A172 (cell line): ENCODE data around the gene NDUFB8. TPM values are rescaled to one million over a fixed set of nuclear protein-coding genes. Genes with fewer than 3 reads are reported as not detected.
A peak's percentile ranks its signal among the peaks of the same experiment; 100 is the strongest.

Experiments
- DNase-seq: peaks from one replicate; pipeline ENCODE4 v3.0.0-alpha.2; 2015; ENCODE audit warnings: low spot score
- total RNA-seq: library from RNA; depleted of rRNA; stranded (reverse); fragments of >200 nt; shearing (Covaris generic); gene quantifications from 2 replicates; pipeline ENCODE4 v1.2.3, GENCODE V29; 2014

NDUFB8 gene
- total RNA-seq, 1 experiment from 2014 or later: 197 TPM

DNA sequence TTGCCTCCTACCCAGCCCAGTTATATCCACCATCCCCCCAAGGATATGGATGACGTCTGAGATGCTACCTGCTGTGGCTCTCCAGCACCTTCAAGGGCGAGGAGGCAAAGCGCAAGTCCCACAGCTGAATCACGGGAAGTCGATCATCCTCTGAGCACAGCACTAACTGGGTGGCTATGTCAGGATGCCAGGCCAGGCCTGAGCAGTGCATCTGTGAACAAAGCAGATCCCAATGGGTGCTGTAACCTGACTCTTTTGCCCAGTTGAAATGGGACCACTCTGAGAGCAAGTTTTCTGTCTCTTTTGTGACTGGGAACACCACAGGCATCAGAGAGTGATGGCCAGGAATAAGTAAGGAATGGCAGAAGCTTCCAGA lies 22.3 kb downstream of the NDUFB8 start:
- DNase-seq: no peak

DNA sequence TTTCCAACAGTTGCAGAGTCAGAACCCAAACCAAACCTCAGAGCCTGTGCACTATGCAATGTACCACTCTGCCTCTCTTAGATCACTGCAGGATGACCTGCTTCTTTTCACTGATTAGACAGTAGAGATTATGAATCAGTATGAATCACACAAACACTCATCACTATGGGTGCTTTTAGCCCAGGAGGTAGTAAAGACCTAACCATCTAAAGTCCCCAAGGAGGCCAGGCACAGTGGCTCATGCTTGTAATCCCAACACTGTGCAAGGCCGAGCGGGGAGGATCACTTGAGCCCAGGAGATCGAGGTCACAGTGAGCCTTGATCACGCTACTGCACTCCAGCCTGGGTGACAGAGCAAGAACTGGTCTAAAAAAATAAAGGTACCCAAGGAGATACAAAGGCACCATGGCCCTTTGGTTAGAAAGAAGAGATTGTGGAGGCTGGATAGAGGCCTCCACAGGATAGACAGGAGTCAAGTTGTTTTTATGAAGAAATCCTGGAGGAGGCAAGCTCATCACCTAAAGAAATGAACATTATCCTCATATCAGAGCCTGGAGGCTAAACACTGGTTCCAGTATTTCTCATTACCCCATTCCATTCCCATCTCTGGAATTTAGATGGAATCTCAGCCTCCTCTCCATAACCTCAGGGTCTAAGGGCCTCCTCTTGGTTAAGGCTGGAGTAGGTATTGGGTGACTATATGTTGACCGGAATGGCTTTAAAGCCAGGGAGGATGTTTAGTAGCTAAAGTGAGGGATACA lies 22.9 kb downstream of the NDUFB8 start:
- peak; percentile 80 for DNase-seq

DNA sequence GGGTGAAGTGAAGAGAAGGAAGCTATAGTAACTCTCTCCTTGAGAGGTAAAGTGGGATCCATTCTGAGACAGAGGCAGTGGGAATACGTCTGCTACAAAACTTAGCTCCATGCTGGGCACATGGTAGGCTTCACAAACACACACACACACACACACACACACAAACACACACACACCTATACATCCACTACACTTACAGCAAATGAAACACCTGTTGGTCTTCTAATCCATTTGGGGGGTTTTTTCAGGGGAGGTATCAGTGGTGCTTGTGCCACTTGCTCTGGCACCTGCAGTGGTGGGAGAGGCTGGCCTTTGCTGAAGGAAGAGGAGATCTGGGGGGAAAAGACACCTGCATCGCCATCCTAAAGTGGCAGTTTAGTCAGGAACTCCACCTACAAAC lies 24.5 kb downstream of the NDUFB8 start:
- DNase-seq: no peak

DNA sequence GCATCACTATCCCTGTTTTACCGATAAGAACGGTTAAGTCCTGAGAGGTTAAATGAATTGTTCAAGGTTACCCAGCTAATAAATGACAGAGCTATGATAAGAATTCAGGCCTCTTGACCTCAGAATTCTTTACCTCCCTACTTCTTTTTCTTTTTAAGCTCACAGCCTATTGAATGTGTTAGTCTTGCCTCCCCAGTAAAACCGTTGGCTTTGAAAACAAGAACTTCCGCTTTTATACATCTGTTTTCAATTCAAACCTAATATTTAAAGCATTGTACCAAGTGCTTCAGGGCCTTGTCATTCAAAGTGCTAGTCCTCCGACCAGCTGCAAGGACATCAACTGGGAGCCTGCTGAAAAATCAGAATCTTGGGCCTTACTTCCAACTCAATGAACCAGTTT lies 25.6 kb downstream of the NDUFB8 start:
- DNase-seq: peak; percentile 40

DNA sequence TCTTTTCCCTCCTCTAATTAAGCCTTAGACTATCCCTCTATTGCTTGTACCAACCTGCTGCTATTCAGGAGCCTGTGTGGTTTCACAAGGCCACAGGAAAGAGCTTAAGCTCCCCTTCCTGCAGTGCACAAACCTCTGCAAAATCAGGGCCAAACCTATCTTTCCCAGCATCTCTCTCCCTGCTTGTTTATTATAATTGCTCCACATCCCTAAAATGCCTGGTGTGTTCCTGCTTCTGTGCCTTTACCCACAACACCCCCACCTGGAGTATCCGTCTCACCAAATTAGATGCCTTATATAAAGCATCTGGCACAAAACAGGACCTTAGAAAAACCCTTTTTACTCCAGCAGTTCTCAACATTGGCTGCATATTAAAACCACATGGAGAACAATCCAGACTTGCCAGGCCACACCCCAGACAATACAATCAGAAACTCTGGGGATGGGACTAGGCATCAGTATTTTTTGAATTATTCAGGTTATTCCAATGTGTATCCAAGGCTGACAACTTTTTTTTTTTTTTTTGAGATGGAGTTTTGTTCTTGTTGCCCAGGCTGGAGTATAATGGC lies 26.7 kb downstream of the NDUFB8 start:
- DNase-seq: no peak

DNA sequence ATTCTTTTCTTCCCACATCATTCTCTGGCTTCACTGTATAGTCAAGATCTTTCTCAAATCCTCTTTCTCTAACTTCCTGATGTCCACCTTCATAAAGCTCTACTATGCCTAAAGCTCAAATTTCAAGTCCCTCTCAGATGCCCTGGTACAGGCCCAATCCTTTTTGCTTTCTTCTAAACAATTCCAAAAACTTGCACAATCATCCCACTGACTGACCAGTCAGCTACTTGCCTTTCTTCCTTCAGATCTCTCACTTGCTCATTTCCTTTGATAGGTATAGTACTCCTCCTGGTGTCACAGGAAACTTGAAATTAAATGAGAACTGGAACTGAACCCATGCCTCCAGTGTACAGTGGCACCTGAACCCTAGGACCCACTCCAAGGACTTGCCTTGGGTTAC lies 28.2 kb downstream of the NDUFB8 start:
- no peak for DNase-seq

DNA sequence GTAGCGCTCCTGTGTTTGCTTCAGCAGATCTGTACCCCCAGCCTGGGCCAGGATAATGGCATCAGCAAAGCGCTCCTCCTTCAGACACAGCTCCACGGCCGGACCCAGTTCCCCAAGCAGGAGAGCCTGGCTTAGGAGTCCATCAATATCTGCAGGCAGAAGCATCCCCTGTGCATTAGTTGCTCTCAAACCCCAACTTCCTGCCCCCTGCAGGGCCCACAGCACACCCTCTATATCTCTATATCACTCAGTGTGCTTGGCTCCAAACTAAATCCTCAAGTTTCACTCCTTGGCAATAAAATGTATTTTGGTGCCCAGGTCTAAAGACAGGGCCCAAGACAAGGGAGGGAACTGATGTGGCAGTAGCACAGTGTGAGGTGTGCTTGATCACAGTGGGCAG lies 31.6 kb downstream of the NDUFB8 start:
- DNase-seq: no peak

DNA sequence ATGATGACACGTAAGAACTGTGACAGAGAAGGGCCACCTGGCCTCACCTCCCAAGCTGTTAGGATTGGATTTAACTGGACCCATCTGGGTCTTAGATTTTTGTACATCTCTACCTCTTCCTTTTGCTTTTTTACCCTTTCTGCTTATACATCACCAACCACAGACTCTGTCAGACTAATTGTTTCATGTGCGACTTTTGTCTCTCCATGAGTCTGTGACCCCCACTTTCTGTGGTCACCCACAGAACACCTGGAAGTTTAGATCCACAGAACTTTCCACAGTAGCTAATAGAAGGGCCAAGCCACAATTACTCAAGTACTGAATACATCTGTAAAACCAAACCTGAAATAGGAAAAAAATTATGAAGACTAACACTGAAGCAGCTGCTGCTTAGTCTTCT lies 33.1 kb downstream of the NDUFB8 start:
- no peak for DNase-seq

DNA sequence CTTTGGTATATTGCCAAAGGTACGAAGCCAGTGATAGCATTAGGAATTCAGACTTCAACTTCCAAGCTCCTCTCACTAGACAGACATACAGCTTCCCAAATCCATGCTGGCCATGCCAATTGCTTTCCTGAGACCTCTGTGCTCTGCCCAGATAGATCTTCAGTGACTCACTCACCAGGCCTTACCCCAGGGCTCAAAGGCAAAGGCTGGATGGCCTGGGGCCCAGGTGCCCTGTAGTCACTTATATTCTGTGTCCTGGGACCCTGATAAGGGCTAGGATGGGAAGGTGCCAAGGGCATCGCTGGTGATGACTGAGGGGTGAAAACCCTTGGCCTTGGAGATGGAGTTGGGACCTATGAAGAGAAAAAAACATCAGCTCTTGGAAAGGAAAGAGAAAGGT lies 39.1 kb downstream of the NDUFB8 start:
- DNase-seq: no peak

DNA sequence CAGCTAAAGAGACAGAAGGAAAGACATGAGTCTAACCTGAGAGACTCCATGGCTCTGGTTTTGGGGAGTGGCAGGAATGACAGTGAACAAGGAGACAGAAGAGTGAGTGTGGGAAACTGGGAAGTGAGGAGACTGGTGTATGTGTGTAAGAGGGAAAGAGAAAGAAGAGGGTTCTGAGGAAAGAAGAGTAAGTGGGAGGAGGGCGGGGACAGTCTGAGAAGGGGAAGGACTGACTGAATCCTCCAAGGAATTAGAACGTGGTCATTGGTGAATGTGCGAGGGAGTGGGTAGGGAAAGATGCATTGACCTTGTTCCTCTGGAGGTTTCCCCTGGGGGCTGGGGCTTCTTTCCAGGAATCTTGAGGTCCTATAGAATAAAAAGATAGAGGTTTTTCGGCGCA lies 40.3 kb downstream of the NDUFB8 start:
- no peak for DNase-seq

DNA sequence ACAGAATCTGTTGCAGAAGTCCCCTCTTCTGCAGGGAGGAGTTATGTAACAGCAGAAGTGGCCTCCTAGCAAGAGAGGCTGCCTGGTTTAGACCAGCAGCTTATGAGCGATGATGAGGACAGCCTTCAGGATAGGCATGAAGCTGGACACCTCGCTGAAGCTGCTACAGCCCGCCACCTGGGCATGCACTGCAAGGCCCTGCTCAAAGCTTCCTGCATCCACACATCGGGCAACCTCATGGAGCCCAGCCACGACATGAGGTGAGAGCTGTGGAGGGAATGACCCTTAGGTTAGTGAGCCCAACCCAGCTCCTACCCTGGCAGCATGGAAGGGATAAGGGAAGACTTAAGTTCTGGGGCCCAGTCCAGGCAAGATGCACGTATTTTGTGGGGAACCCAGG lies 42.1 kb downstream of the NDUFB8 start:
- no peak for DNase-seq

DNA sequence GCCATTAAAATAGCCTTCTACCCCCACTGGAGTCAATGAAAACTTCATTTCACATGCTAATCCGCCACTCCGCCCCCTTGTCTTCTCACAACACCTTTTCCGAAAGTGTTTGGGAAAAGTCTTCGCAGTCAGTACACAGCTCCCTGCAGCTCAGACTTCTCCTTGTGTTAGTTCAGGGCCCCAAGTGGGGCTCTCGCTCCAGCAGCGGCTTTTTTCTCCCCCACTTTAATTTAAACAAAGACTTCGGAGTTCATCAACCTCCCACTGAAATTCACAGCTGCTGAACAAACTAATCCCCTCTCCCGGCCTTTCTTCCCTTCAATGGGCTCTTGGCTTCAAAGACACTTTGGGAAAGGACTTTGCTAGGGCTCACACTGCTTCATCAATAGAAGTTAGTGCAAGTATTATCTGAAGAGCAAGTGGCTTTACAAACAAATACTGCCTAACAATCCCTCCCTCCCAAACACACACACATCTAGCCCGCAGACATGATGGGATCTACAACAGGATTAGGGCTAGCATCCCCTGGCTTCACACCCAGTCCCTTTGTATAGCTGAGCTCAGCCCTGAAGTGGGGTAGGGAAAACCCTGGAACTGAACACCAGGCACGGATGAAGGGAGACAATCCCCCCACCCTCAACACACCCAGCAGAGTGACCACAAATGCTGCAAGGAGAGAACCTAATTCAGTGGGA lies 43.7 kb downstream of the NDUFB8 start:
- no peak for DNase-seq

DNA sequence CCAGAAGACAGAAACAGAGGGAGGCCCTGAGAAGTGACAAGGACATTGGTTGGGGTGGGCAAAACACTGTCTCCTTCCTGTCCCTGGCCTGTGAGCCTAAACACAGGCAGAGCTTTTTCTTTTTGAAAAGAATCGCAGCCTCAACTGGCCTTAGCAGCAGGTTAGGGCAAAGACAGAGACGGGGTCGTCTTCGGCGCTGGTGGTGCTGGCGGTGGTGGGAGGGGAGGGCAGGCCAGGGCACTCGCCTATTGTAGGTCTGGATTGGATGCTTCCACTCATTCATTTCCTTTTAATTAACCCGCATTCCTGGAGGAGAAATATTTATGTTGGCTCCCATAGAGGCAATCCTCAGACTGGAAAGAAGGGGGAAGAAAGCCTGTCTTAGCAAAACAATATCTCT lies 44.3 kb downstream of the NDUFB8 start:
- no peak for DNase-seq

DNA sequence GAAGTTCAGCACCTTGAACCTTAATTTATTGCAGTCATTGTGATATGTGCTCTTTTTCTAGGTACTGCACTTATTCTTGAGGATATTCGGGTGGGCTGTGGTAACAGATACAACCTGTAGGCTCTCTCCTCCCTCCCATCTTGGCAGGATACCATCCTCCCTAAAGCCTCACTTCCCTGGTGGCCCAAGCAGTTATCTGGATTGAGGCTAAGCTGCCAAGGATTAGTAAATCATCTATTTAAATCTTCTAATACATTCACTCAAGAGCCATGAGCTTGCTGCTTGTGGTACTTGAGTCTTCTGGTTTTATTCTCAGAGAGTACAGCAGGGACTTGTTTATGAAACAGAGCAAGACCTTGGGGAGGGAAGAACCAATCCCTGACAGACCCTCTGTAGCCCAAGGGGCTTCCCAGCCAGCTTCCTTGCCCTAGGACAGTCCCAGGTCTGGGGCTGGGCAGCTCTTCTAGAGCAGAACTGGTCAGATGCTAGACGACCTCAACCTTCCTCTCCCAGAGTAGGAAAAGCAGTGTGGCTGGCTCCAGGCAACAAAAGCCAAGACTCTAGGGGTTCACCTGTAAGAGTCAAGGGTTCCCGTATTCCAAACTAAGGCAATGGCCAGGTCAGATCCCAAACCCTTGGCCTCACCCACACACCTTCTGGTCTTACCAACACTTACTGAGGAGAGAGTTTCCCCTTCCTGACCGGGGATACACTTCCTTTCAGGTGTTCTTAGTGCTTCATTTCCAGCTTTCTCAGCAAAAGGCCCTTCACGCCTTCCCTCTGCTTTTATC lies 45.6 kb downstream of the NDUFB8 start:
- no peak for DNase-seq

DNA sequence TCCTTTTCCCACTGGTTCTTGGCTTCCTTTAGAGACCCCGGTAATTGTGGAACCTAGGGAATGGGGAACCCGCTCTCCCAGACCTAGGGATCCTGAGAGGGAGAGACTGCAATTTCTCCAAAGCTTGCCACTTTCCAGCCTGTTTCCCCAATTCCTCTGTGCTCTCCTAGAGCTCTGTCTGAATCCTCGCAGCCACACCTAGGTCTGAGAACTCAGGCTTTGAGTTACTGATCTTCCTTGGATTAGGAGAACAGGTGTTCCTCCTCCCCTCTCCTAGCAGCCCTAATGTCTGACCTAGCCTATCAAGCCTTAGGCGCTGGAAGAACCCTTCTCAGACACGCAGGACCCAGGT lies 46.9 kb downstream of the NDUFB8 start:
- no peak for DNase-seq

DNA sequence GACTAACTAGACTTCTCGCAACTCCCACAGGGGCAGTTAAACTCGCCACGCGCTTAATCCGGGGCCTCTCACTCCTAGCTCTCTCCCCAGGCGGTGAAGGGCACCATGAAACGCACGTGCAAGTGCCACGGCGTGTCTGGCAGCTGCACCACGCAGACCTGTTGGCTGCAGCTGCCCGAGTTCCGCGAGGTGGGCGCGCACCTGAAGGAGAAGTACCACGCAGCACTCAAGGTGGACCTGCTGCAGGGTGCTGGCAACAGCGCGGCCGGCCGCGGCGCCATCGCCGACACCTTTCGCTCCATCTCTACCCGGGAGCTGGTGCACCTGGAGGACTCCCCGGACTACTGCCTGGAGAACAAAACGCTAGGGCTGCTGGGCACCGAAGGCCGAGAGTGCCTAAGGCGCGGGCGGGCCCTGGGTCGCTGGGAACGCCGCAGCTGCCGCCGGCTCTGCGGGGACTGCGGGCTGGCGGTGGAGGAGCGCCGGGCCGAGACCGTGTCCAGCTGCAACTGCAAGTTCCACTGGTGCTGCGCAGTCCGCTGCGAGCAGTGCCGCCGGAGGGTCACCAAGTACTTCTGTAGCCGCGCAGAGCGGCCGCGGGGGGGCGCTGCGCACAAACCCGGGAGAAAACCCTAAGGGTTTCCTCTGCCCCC lies 47.4 kb downstream of the NDUFB8 start:
- DNase-seq: peak; percentile 60

DNA sequence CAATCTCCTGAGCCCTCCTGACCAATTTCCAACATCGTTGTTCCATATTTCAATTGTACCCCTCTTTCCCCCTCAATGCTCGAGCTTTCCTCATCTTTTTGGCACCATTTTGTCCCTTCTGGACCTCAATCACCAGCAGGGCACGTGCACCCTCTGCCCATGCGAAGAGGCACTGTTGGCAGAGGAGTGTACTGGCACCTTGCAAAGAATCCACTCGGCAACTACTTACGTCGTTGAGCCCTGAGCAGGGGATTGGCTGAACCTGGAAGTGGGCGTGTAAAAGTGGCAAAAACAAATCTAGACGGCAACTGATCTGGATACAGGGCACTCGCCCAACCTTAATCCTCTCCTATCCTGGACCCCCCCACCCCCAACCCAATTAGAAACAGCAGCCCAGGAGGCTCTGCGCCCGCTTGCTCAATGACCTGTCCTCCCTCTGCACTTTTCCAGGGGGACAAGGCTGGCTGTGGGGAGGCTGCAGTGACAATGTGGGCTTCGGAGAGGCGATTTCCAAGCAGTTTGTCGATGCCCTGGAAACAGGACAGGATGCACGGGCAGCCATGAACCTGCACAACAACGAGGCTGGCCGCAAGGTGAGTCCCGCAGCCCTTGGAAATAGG lies 48.1 kb downstream of the NDUFB8 start:
- DNase-seq: peak; percentile 90

DNA sequence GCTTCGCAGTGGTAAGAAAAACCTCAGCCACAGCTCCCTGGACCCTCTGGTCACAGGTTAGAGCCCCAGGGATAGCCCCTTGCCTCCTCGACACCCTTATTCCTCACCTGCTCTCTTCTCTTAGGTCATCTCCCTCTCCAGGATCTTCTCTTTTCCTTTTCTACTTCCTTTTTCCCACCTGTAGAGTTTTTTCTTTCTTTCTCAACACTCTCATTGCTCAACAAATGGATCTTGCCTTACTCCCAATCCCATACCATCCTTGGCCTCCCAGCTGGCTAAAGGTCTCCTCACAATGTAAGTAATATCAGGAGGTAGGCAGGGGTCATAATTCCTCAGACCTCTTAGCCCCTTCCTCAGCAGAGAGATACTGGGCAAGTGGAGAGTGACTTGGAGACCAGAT lies 49.7 kb downstream of the NDUFB8 start:
- no peak for DNase-seq

DNA sequence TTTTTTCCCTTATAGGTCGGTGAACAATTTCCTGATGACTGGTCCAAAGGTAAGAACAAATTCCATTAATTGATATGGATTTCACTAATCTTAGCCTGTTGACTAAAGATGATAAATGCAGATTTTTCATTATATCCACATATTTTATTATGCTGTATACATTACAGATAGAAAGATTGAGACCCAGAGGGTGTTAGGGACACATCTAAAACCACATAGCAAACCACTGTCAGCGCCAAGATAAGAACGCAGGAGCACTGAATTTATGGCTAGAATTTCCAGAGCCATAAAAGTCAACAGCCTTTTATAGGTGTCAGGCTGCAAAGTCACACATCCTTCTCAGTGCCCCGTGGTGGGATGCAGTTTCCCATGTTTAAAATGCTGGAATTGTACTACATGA lies 50.6 kb downstream of the NDUFB8 start:
- DNase-seq: no peak

DNA sequence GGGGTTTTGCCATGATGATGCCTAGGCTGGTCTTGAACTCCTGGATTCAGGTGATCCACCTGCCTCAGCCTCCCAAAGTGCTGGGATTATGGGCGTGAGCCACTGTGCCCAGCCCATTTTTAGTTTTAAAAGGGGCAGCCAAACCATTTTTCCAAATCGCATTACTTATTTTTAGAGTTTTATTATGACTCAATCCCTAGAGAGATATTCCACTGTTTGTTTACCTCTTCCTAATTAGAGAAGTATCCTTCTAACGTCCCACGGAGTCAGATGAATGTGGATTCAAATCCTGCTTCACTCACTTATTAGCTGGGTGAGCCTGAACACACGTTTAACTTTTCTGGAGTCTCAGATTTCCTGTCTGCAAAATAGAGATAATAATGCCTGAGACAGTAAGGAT lies 51.7 kb downstream of the NDUFB8 start:
- DNase-seq: no peak
